WTC11 (cell line): ENCODE measurements around the gene MAP4K1. TPM values are rescaled to one million over a fixed set of nuclear protein-coding genes. Genes with fewer than 3 reads are reported as not detected.

Experiments
- AR ChIP-seq: fragments of 250-450 bp; sonication (Bioruptor Pico); IDR thresholded peaks from 2 replicates; pipeline ENCODE4 v1.9.0; 2021; ENCODE audit warnings: mild to moderate bottlenecking
- ATF1 ChIP-seq: sonication (generic); formaldehyde crosslinking; IDR thresholded peaks from 2 replicates; pipeline ENCODE4 v1.8.1; 2023; ENCODE audit warnings: mild to moderate bottlenecking, moderate library complexity, missing genetic modification reagents
- ATF6 ChIP-seq: sonication (generic); formaldehyde crosslinking; IDR thresholded peaks from 2 replicates; pipeline ENCODE4 v1.8.1; 2023; ENCODE audit warnings: mild to moderate bottlenecking, missing genetic modification reagents
- CBFB ChIP-seq: sonication (generic); formaldehyde crosslinking; IDR thresholded peaks from 2 replicates; pipeline ENCODE4 v1.8.1; 2022; ENCODE audit warnings: mild to moderate bottlenecking, low read depth, missing genetic modification reagents
- E2F4 ChIP-seq: sonication (generic); formaldehyde crosslinking; IDR thresholded peaks from 2 replicates; pipeline ENCODE4 v1.8.1; 2022; ENCODE audit warnings: low read depth, mild to moderate bottlenecking, moderate library complexity, missing genetic modification reagents, borderline replicate concordance
- ELF4 ChIP-seq: sonication (generic); formaldehyde crosslinking; IDR thresholded peaks from 2 replicates; pipeline ENCODE4 v1.8.1; 2022; ENCODE audit warnings: low read depth, mild to moderate bottlenecking, moderate library complexity, missing genetic modification reagents
- EMX1 ChIP-seq: fragments of 250-450 bp; sonication (Bioruptor Pico); IDR thresholded peaks from 2 replicates; pipeline ENCODE4 v1.8.0; 2021; ENCODE audit warnings: mild to moderate bottlenecking
- FOXJ3 ChIP-seq: sonication (generic); formaldehyde crosslinking; IDR thresholded peaks from 2 replicates; pipeline ENCODE4 v1.9.0; 2021; ENCODE audit warnings: missing genetic modification reagents, mild to moderate bottlenecking, borderline replicate concordance
- FOXK1 ChIP-seq: sonication (generic); formaldehyde crosslinking; IDR thresholded peaks from 2 replicates; pipeline ENCODE4 v1.8.0; 2022; ENCODE audit warnings: mild to moderate bottlenecking, moderate library complexity, missing genetic modification reagents
- KAT7 ChIP-seq: sonication (generic); formaldehyde crosslinking; IDR thresholded peaks from 2 replicates; pipeline ENCODE4 v1.8.1; 2023; ENCODE audit warnings: missing genetic modification reagents, mild to moderate bottlenecking, borderline replicate concordance
- MAX ChIP-seq: sonication (generic); formaldehyde crosslinking; IDR thresholded peaks from 2 replicates; pipeline ENCODE4 v1.8.0; 2022; ENCODE audit warnings: mild to moderate bottlenecking, missing genetic modification reagents
- MLX ChIP-seq: sonication (generic); formaldehyde crosslinking; IDR thresholded peaks from 2 replicates; pipeline ENCODE4 v1.8.1; 2023; ENCODE audit warnings: mild to moderate bottlenecking, missing genetic modification reagents, moderate library complexity
- MYBL2 ChIP-seq: sonication (generic); formaldehyde crosslinking; IDR thresholded peaks from 2 replicates; pipeline ENCODE4 v1.8.1; 2023; ENCODE audit warnings: mild to moderate bottlenecking, moderate library complexity, missing genetic modification reagents
- PREB ChIP-seq: sonication (generic); formaldehyde crosslinking; IDR thresholded peaks from 2 replicates; pipeline ENCODE4 v1.8.1; 2022; ENCODE audit warnings: mild to moderate bottlenecking, missing genetic modification reagents, moderate library complexity, borderline replicate concordance
- RORB ChIP-seq: fragments of 250-450 bp; sonication (Bioruptor Pico); IDR thresholded peaks from 2 replicates; pipeline ENCODE4 v1.9.0; 2021; ENCODE audit warnings: mild to moderate bottlenecking
- USF1 ChIP-seq: sonication (generic); formaldehyde crosslinking; IDR thresholded peaks from 2 replicates; pipeline ENCODE4 v1.8.0; 2022; ENCODE audit warnings: mild to moderate bottlenecking, missing genetic modification reagents
- ZNF219 ChIP-seq: sonication (generic); formaldehyde crosslinking; IDR thresholded peaks from 2 replicates; pipeline ENCODE4 v1.8.0; 2023; ENCODE audit warnings: missing genetic modification reagents, mild to moderate bottlenecking, borderline replicate concordance
- ZNF396 ChIP-seq: fragments of 250-450 bp; sonication (Bioruptor Pico); IDR thresholded peaks from 2 replicates; pipeline ENCODE4 v1.8.0; 2021; ENCODE audit warnings: mild to moderate bottlenecking, moderate library complexity, borderline replicate concordance
- ZNF423 ChIP-seq: fragments of 250-450 bp; sonication (Bioruptor Pico); IDR thresholded peaks from 2 replicates; pipeline ENCODE4 v2.1.2; 2022; ENCODE audit warnings: mild to moderate bottlenecking, moderate library complexity
- ZNF532 ChIP-seq: fragments of 250-450 bp; sonication (Bioruptor Pico); IDR thresholded peaks from 2 replicates; pipeline ENCODE4 v1.9.0; 2021; ENCODE audit warnings: mild to moderate bottlenecking, borderline replicate concordance
- total RNA-seq: library from RNA; stranded (reverse); gene quantifications from 3 replicates; pipeline ENCODE4 v1.2.3, GENCODE V29; 2021

The MAP4K1 gene
- total RNA-seq, 1 experiment from 2014 or later: 14.0 TPM

GRCh38 chr19:38647368-38647965 lies 29.7 kb upstream of the MAP4K1 start, which contains the start of gene ACTN4 (continued):
- TF ChIP-seq ZNF532: no peak
- TF ChIP-seq AR: no peak
- no peak for TF ChIP-seq CBFB (CRISPR knock-in tag)
- TF ChIP-seq RORB (CRISPR knock-in tag): no peak
- TF ChIP-seq PREB: no peak
- TF ChIP-seq ATF1 (CRISPR knock-in tag): no peak
- no peak for TF ChIP-seq ZNF219
- no peak for TF ChIP-seq FOXJ3 (CRISPR knock-in tag)
- TF ChIP-seq MAX: peak; percentile 41; the same call in 1 of the 2 replicates
- no peak for TF ChIP-seq MLX (CRISPR knock-in tag)
- TF ChIP-seq ATF6: no peak
- peak; percentile 35; the same call in 1 of the 2 replicates for TF ChIP-seq FOXK1
- no peak for TF ChIP-seq ZNF423 (CRISPR knock-in tag)
- no peak for TF ChIP-seq KAT7 (CRISPR knock-in tag)
- TF ChIP-seq ZNF396 (CRISPR knock-in tag): no peak
- no peak for TF ChIP-seq EMX1 (CRISPR knock-in tag)
- no peak for TF ChIP-seq E2F4
- no peak for TF ChIP-seq ELF4 (CRISPR knock-in tag)
- TF ChIP-seq MYBL2 (CRISPR knock-in tag): no peak; the same call in 1 of the 2 replicates
- no peak for TF ChIP-seq USF1 (CRISPR knock-in tag)
